Measurements from ENCODE around the gene STRBP. TPM values are rescaled to one million over a fixed set of nuclear protein-coding genes. Genes with fewer than 3 reads are reported as not detected.

Gene STRBP
- total and polyA plus RNA-seq, 3 donors from 2014 or later, result 47.8 to 102 (median 66.5) TPM

- Histone ChIP-seq H3K27ac (no peak overlapping the region), H3K4me3 (no peak overlapping the region), H3K27me3 (no peaks in the 10 kb centered on the region), H3K9me3 (no peaks in the 10 kb centered on the region), H3K4me1 (peaks cover 10% of the 10 kb centered on the region), H3K36me3 (ENCODE audit: low read depth, missing control alignments) (no peaks in the 10 kb centered on the region)
- 61 to 70% methylated on average over 9 of the region's 9 CpGs for WGBS, 2 donors
- intact Hi-C loops (cut with DNase I; ENCODE audit: low total_unique reads), result no loop called here
- TF ChIP-seq CTCF (IDR thresholded peaks at IDR 0.05) (no peak), POLR2A (IDR thresholded peaks at IDR 0.05) (no peak)
- no peak for DNase-seq
Measured at GRCh38 chr9:123311250-123311752, 42.9 kb upstream of the STRBP start.

- no peaks in the 10 kb centered on the region for H3K36me3 ChIP-seq (ENCODE audit: low read depth, missing control alignments)
- no peaks in the 10 kb centered on the region for H3K27me3 ChIP-seq
- no peak for TF ChIP-seq CTCF (IDR thresholded peaks at IDR 0.05)
- TF ChIP-seq POLR2A (IDR thresholded peaks at IDR 0.05), result no peak
- intact Hi-C loops (cut with DNase I; ENCODE audit: low total_unique reads), result no loop called here
- no peak overlapping the region for H3K4me3 ChIP-seq
- H3K9me3 ChIP-seq, result no peaks in the 10 kb centered on the region
- WGBS, 2 donors, result 68 to 81% methylated on average over 4 of the region's 4 CpGs
- peaks cover 10% of the 10 kb centered on the region for H3K4me1 ChIP-seq
- no peak overlapping the region for H3K27ac ChIP-seq
- DNase-seq, result no peak
Measured at GRCh38 chr9:123310551-123311249, 42.3 kb upstream of the STRBP start.

DNA sequence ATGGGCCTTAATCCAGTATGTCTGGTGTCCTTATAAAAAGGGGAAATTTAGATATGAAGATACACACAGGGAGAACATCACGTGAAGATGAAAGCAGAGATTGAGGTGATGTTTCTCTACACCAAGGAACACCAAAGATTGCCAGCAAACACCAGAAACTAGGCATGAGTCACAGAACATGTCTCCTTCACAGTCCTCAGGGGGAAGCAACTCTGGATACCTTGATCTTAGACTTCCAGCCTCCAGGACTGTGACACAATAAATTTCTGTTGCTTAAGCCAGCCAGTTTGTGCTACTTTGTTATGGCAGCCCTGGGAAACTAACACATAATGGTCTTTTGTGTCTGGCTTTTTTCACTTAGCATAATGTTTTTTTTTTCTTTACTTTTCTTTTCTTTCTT, 41.2 kb upstream of the STRBP start:
- Histone ChIP-seq H3K36me3 (ENCODE audit: low read depth, missing control alignments) (no peaks in the 10 kb centered on the region), H3K9me3 (no peaks in the 10 kb centered on the region), H3K4me3 (no peak overlapping the region), H3K27ac (no peak overlapping the region), H3K4me1 (peaks cover 15% of the 10 kb centered on the region), H3K27me3 (no peaks in the 10 kb centered on the region)
- 63 to 67% methylated on average over 1 of the region's 1 CpG for whole genome bisulfite sequencing, 2 donors
- DNase-seq, result no peak
- TF ChIP-seq CTCF (IDR thresholded peaks at IDR 0.05) (no peak), POLR2A (IDR thresholded peaks at IDR 0.05) (no peak)
- intact Hi-C loops (cut with DNase I; ENCODE audit: low total_unique reads), result no loop called here

DNA sequence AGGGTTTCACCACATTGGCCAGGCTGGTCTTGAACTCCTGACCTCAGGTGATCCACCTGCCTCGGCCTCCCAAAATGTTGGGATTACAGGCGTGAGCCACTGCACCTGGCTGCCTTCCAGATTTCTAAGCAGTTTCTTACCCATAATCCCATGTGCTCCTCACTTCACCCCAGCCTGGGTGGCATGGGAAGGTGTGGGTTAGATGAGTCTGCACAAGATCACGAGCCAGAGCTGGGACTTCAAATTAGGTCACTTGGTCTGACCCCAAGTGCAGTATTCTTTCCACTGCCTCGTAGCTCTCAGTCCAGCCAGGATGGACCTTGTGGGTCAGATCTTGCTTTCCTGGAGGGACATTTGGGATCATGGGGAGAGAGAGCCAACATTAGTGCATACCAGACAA, 37.5 kb upstream of the STRBP start:
- WGBS, 2 donors, result 67 to 70% methylated on average over 3 to 4 of the region's 4 CpGs
- no peak overlapping the region for H3K27ac ChIP-seq
- no peaks in the 10 kb centered on the region for H3K27me3 ChIP-seq
- TF ChIP-seq POLR2A (IDR thresholded peaks at IDR 0.05) (no peak), CTCF (IDR thresholded peaks at IDR 0.05) (no peak)
- DNase-seq, result no peak
- H3K4me1 ChIP-seq, result peaks cover 12% of the 10 kb centered on the region
- intact Hi-C loops (cut with DNase I; ENCODE audit: low total_unique reads), result no loop called here
- no peaks in the 10 kb centered on the region for H3K36me3 ChIP-seq (ENCODE audit: low read depth, missing control alignments)
- no peaks in the 10 kb centered on the region for H3K9me3 ChIP-seq
- no peak overlapping the region for H3K4me3 ChIP-seq

GRCh38 chr9:123304340-123304691, 35.9 kb upstream of the STRBP start:
- H3K4me1 ChIP-seq, result peaks cover 9% of the 10 kb centered on the region
- no peaks in the 10 kb centered on the region for H3K9me3 ChIP-seq
- H3K27ac ChIP-seq, result no peak overlapping the region
- WGBS, 2 donors, result 69 to 85% methylated on average over 4 of the region's 4 CpGs
- DNase-seq, result no peak
- TF ChIP-seq POLR2A (IDR thresholded peaks at IDR 0.05), result no peak
- no peak for TF ChIP-seq CTCF (IDR thresholded peaks at IDR 0.05)
- intact Hi-C loops (cut with DNase I; ENCODE audit: low total_unique reads), result no loop called here
- H3K36me3 ChIP-seq (ENCODE audit: low read depth, missing control alignments), result no peaks in the 10 kb centered on the region
- H3K4me3 ChIP-seq, result no peak overlapping the region
- no peaks in the 10 kb centered on the region for H3K27me3 ChIP-seq

Measured in testis (tissue), 3 donors.